ENCODE data around the gene NAE1.

The NAE1 gene

GRCh38 chr16:66844009-66844341 is 13.2 kb upstream of the NAE1 start:
- no peak overlapping the region for H3K9ac ChIP-seq (ENCODE audit: low read depth in 1 of 2, low read length in 2 of 2)
- no peaks in the 10 kb centered on the region for H3K9me3 ChIP-seq (ENCODE audit: control insufficient read depth in 1 of 2, low read length in 2 of 2)
- H3K27ac ChIP-seq (ENCODE audit: low read depth, low read length), result no peak overlapping the region
- H3K36me3 ChIP-seq (ENCODE audit: control insufficient read depth in 1 of 2, insufficient read depth in 2 of 2, low read length in 2 of 2), result no peaks in the 10 kb centered on the region
- peaks cover 15% of the 10 kb centered on the region in 2 donors for H3K4me1 ChIP-seq (ENCODE audit: control insufficient read depth in 1 of 2, insufficient read depth in 2 of 2, low read length in 2 of 2)
- peak overlapping the region; percentile 63 for H3K4me3 ChIP-seq (ENCODE audit: low read depth in 1 of 2, low read length in 2 of 2)
- peaks cover 23 to 26% of the 10 kb centered on the region in 2 donors for H3K27me3 ChIP-seq (ENCODE audit: control insufficient read depth in 1 of 2, insufficient read depth in 2 of 2, low read length in 2 of 2)

GRCh38 chr16:66843191-66843590 is 12.4 kb upstream of the NAE1 start:
- H3K27me3 ChIP-seq (ENCODE audit: control insufficient read depth in 1 of 2, insufficient read depth in 2 of 2, low read length in 2 of 2), result peaks cover 23 to 26% of the 10 kb centered on the region in 2 donors
- no peak overlapping the region for H3K4me3 ChIP-seq (ENCODE audit: low read depth in 1 of 2, low read length in 2 of 2)
- peaks cover 7 to 10% of the 10 kb centered on the region in 2 donors for H3K4me1 ChIP-seq (ENCODE audit: control insufficient read depth in 1 of 2, insufficient read depth in 2 of 2, low read length in 2 of 2)
- H3K9me3 ChIP-seq (ENCODE audit: control insufficient read depth in 1 of 2, low read length in 2 of 2), result no peaks in the 10 kb centered on the region
- no peaks in the 10 kb centered on the region for H3K36me3 ChIP-seq (ENCODE audit: control insufficient read depth in 1 of 2, insufficient read depth in 2 of 2, low read length in 2 of 2)
- no peak overlapping the region for H3K27ac ChIP-seq (ENCODE audit: low read depth, low read length)
- H3K9ac ChIP-seq (ENCODE audit: low read depth in 1 of 2, low read length in 2 of 2), result no peak overlapping the region

DNA sequence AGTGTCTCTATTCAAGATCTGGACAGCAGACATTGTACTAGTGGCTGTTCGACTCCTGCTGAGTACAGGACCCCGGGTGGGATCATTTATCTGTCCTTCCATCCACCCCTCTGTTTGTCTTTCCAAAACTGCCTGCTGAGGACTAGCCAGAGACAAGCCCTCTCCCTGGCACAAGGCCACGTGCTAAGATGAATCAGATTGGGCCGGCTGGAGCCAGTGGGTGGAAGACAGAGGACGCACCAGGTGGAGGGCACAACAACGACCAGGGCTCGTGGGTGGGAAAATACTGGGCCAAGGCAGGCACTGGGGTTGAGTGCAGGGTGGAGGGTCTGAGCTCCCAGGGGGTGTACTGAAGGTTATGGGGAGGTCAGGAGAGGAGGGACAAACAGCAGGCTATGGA is 12.0 kb upstream of the NAE1 start:
- Histone ChIP-seq H3K9ac (ENCODE audit: low read depth in 1 of 2, low read length in 2 of 2) (no peak overlapping the region), H3K27ac (ENCODE audit: low read depth, low read length) (no peak overlapping the region), H3K27me3 (ENCODE audit: control insufficient read depth in 1 of 2, insufficient read depth in 2 of 2, low read length in 2 of 2) (peaks cover 23 to 26% of the 10 kb centered on the region in 2 donors), H3K36me3 (ENCODE audit: control insufficient read depth in 1 of 2, insufficient read depth in 2 of 2, low read length in 2 of 2) (no peaks in the 10 kb centered on the region), H3K9me3 (ENCODE audit: control insufficient read depth in 1 of 2, low read length in 2 of 2) (no peaks in the 10 kb centered on the region), H3K4me3 (ENCODE audit: low read depth in 1 of 2, low read length in 2 of 2) (no peak overlapping the region), H3K4me1 (ENCODE audit: control insufficient read depth in 1 of 2, insufficient read depth in 2 of 2, low read length in 2 of 2) (peaks cover 4 to 10% of the 10 kb centered on the region in 2 donors)

DNA sequence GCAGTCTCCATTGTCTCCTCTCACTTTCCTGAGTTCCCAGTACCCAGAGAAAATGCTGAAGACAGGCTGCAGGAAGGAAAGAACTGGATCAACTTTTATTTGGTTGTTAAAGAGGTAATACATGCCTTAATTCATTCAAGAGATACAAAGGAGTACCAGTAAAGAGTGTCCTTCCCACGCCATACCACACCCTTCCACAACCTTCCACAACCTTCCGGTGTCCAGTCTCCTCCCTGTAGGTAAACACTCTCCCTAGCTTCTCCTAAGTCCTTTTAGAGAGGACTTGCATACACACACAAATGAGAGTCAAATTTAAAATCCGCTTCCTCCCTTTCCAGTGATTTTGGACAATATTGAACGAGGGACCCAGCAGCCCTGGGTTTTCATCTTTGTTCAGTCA is 10.6 kb upstream of the NAE1 start:
- Histone ChIP-seq H3K27ac (ENCODE audit: low read depth, low read length) (no peak overlapping the region), H3K27me3 (ENCODE audit: control insufficient read depth in 1 of 2, insufficient read depth in 2 of 2, low read length in 2 of 2) (peaks cover 18 to 20% of the 10 kb centered on the region in 2 donors)

GRCh38 chr16:66840883-66841282 is 10.1 kb upstream of the NAE1 start:
- Histone ChIP-seq H3K9ac (ENCODE audit: low read depth in 1 of 2, low read length in 2 of 2) (no peak overlapping the region), H3K27me3 (ENCODE audit: control insufficient read depth in 1 of 2, insufficient read depth in 2 of 2, low read length in 2 of 2) (peaks cover 14 to 15% of the 10 kb centered on the region in 2 donors), H3K36me3 (ENCODE audit: control insufficient read depth in 1 of 2, insufficient read depth in 2 of 2, low read length in 2 of 2) (no peaks in the 10 kb centered on the region), H3K27ac (ENCODE audit: low read depth, low read length) (no peak overlapping the region), H3K4me3 (ENCODE audit: low read depth in 1 of 2, low read length in 2 of 2) (no peak overlapping the region), H3K9me3 (ENCODE audit: control insufficient read depth in 1 of 2, low read length in 2 of 2) (no peaks in the 10 kb centered on the region), H3K4me1 (ENCODE audit: control insufficient read depth in 1 of 2, insufficient read depth in 2 of 2, low read length in 2 of 2) (peaks cover 4 to 7% of the 10 kb centered on the region in 2 donors)

More for the DNA sequence above, 10.6 kb upstream of the NAE1 start:
- peaks cover 4 to 7% of the 10 kb centered on the region in 2 donors for H3K4me1 ChIP-seq (ENCODE audit: control insufficient read depth in 1 of 2, insufficient read depth in 2 of 2, low read length in 2 of 2)
- no peak overlapping the region for H3K9ac ChIP-seq (ENCODE audit: low read depth in 1 of 2, low read length in 2 of 2)
- H3K9me3 ChIP-seq (ENCODE audit: control insufficient read depth in 1 of 2, low read length in 2 of 2), result no peaks in the 10 kb centered on the region
- no peaks in the 10 kb centered on the region for H3K36me3 ChIP-seq (ENCODE audit: control insufficient read depth in 1 of 2, insufficient read depth in 2 of 2, low read length in 2 of 2)
- H3K4me3 ChIP-seq (ENCODE audit: low read depth in 1 of 2, low read length in 2 of 2), result no peak overlapping the region

- no peak overlapping the region for H3K9ac ChIP-seq (ENCODE audit: low read depth in 1 of 2, low read length in 2 of 2)
Observed at GRCh38 chr16:66834746-66835145, 4.0 kb upstream of the NAE1 start.

GRCh38 chr16:66832661-66833305 is 2.0 kb upstream of the NAE1 start:
- Histone ChIP-seq H3K36me3 (ENCODE audit: control insufficient read depth in 1 of 2, insufficient read depth in 2 of 2, low read length in 2 of 2) (no peaks in the 10 kb centered on the region), H3K9me3 (ENCODE audit: control insufficient read depth in 1 of 2, low read length in 2 of 2) (no peaks in the 10 kb centered on the region), H3K27ac (ENCODE audit: low read depth, low read length) (no peak overlapping the region), H3K9ac (ENCODE audit: low read depth in 1 of 2, low read length in 2 of 2) (no peak overlapping the region), H3K4me3 (ENCODE audit: low read depth in 1 of 2, low read length in 2 of 2) (no peak overlapping the region), H3K27me3 (ENCODE audit: control insufficient read depth in 1 of 2, insufficient read depth in 2 of 2, low read length in 2 of 2) (no peaks in the 10 kb centered on the region), H3K4me1 (ENCODE audit: control insufficient read depth in 1 of 2, insufficient read depth in 2 of 2, low read length in 2 of 2) (peaks cover 8 to 14% of the 10 kb centered on the region in 2 donors)

More at GRCh38 chr16:66834746-66835145, 4.0 kb upstream of the NAE1 start:
- H3K36me3 ChIP-seq (ENCODE audit: control insufficient read depth in 1 of 2, insufficient read depth in 2 of 2, low read length in 2 of 2), result no peaks in the 10 kb centered on the region
- peaks cover 1 to 2% of the 10 kb centered on the region in 2 donors for H3K4me1 ChIP-seq (ENCODE audit: control insufficient read depth in 1 of 2, insufficient read depth in 2 of 2, low read length in 2 of 2)
- no peaks in the 10 kb centered on the region for H3K9me3 ChIP-seq (ENCODE audit: control insufficient read depth in 1 of 2, low read length in 2 of 2)
- no peak overlapping the region for H3K4me3 ChIP-seq (ENCODE audit: low read depth in 1 of 2, low read length in 2 of 2)
- H3K27ac ChIP-seq (ENCODE audit: low read depth, low read length), result no peak overlapping the region
- H3K27me3 ChIP-seq (ENCODE audit: control insufficient read depth in 1 of 2, insufficient read depth in 2 of 2, low read length in 2 of 2), result no peaks in the 10 kb centered on the region

- peaks cover 8 to 14% of the 10 kb centered on the region in 2 donors for H3K4me1 ChIP-seq (ENCODE audit: control insufficient read depth in 1 of 2, insufficient read depth in 2 of 2, low read length in 2 of 2)
- H3K4me3 ChIP-seq (ENCODE audit: low read depth in 1 of 2, low read length in 2 of 2), result no peak overlapping the region
- H3K9ac ChIP-seq (ENCODE audit: low read depth in 1 of 2, low read length in 2 of 2), result no peak overlapping the region
- H3K27me3 ChIP-seq (ENCODE audit: control insufficient read depth in 1 of 2, insufficient read depth in 2 of 2, low read length in 2 of 2), result no peaks in the 10 kb centered on the region
- H3K36me3 ChIP-seq (ENCODE audit: control insufficient read depth in 1 of 2, insufficient read depth in 2 of 2, low read length in 2 of 2), result no peaks in the 10 kb centered on the region
- H3K9me3 ChIP-seq (ENCODE audit: control insufficient read depth in 1 of 2, low read length in 2 of 2), result no peaks in the 10 kb centered on the region
- H3K27ac ChIP-seq (ENCODE audit: low read depth, low read length), result no peak overlapping the region
Observed at GRCh38 chr16:66832190-66832589, 1.4 kb upstream of the NAE1 start.

DNA sequence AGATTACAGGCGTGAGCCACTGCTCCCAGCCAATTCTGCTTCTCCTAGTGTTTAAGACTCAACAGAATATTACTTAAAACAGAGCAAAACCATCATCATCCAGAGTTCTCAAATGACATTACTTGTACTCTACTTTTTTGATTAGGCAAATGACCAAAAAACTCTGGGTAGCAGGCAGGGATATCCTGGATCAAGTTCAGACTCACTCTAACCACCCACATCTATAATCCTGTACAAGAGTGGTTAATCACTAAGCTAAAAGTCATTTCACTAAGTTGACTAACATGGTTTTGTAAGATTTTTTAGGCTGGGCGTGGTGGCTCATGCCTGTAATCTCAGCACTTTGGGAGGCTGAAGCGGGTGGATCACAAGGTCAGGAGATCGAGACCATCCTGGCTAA is 6.8 kb downstream of the NAE1 start:
- Histone ChIP-seq H3K4me3 (ENCODE audit: low read depth in 1 of 2, low read length in 2 of 2) (no peak overlapping the region), H3K9ac (ENCODE audit: low read depth in 1 of 2, low read length in 2 of 2) (no peak overlapping the region), H3K27ac (ENCODE audit: low read depth, low read length) (no peak overlapping the region), H3K27me3 (ENCODE audit: control insufficient read depth in 1 of 2, insufficient read depth in 2 of 2, low read length in 2 of 2) (no peaks in the 10 kb centered on the region), H3K9me3 (ENCODE audit: control insufficient read depth in 1 of 2, low read length in 2 of 2) (no peaks in the 10 kb centered on the region), H3K4me1 (ENCODE audit: control insufficient read depth in 1 of 2, insufficient read depth in 2 of 2, low read length in 2 of 2) (peaks cover 0 to 5% of the 10 kb centered on the region in 2 donors), H3K36me3 (ENCODE audit: control insufficient read depth in 1 of 2, insufficient read depth in 2 of 2, low read length in 2 of 2) (peaks cover 32 to 54% of the 10 kb centered on the region in 2 donors)

- Histone ChIP-seq H3K4me1 (ENCODE audit: control insufficient read depth in 1 of 2, insufficient read depth in 2 of 2, low read length in 2 of 2) (no peaks in the 10 kb centered on the region), H3K36me3 (ENCODE audit: control insufficient read depth in 1 of 2, insufficient read depth in 2 of 2, low read length in 2 of 2) (peaks cover 12 to 78% of the 10 kb centered on the region in 2 donors), H3K9ac (ENCODE audit: low read depth in 1 of 2, low read length in 2 of 2) (no peak overlapping the region), H3K27me3 (ENCODE audit: control insufficient read depth in 1 of 2, insufficient read depth in 2 of 2, low read length in 2 of 2) (no peaks in the 10 kb centered on the region), H3K9me3 (ENCODE audit: control insufficient read depth in 1 of 2, low read length in 2 of 2) (no peaks in the 10 kb centered on the region), H3K27ac (ENCODE audit: low read depth, low read length) (no peak overlapping the region), H3K4me3 (ENCODE audit: low read depth in 1 of 2, low read length in 2 of 2) (no peak overlapping the region)
Observed at GRCh38 chr16:66814734-66815133, 16.0 kb downstream of the NAE1 start.
